K562 (cell line): ENCODE data around the gene ZNF502. TPM values are rescaled to one million over a fixed set of nuclear protein-coding genes. Genes with fewer than 3 reads are reported as not detected.

Source experiments
- ATF7 ChIP-seq: fragments of 450-650 bp; IDR thresholded peaks from 2 replicates; pipeline ENCODE4 v1.7.1; 2014; ENCODE audit warnings: mild to moderate bottlenecking, moderate library complexity
- CBX3 ChIP-seq, 2 experiments: IDR thresholded peaks; 1 replicate in 1 of 2; 2 replicates in 1 of 2; pipeline ENCODE4 v1.6.1; 2012; ENCODE audit warnings: inconsistent platforms in 2 of 2, low read length in 2 of 2, borderline replicate concordance in 1 of 2, control low read depth in 1 of 2
- EHMT2 ChIP-seq: fragments of 450-650 bp; IDR thresholded peaks from 2 replicates; pipeline ENCODE4 v1.6.1; 2018; ENCODE audit warnings: antibody characterized with exemption
- GMEB1 ChIP-seq: fragments of 250-450 bp; sonication (Bioruptor Pico); IDR thresholded peaks from 2 replicates; pipeline ENCODE4 v1.4.0; 2020; ENCODE audit warnings: mild to moderate bottlenecking
- LCOR ChIP-seq: sonication (generic); formaldehyde crosslinking; IDR thresholded peaks from 2 replicates; pipeline ENCODE4 v1.8.0; 2022; ENCODE audit warnings: mild to moderate bottlenecking, missing genetic modification reagents
- MAZ ChIP-seq, 2 experiments: fragments of 450-650 bp in 1 of 2; sonication (generic) in 1 of 2; formaldehyde crosslinking; IDR thresholded peaks in 1 of 2; conservative IDR thresholded peaks in 1 of 2; 2 replicates each; pipeline versions ENCODE4 v1.4.0 to v1.5.0; 2020; ENCODE audit warnings: mild to moderate bottlenecking in 1 of 2, missing genetic modification reagents in 1 of 2
- MCM7 ChIP-seq, 2 experiments: fragments of 450-650 bp; IDR thresholded peaks; 2 replicates each; pipeline ENCODE4 v1.6.1; 2016 to 2018
- NKRF ChIP-seq: fragments of 450-650 bp; IDR thresholded peaks from 2 replicates; pipeline ENCODE4 v1.6.1; 2016; ENCODE audit warnings: borderline replicate concordance
- POLR2AphosphoS2 ChIP-seq: IDR thresholded peaks from 2 replicates; pipeline ENCODE4 v1.6.1; 2012; ENCODE audit warnings: low read length, improper control_type of control experiment
- ZNF561 ChIP-seq: fragments of 450-650 bp; formaldehyde crosslinking; conservative IDR thresholded peaks from 2 replicates; pipeline ENCODE4 v1.4.0; 2020; ENCODE audit warnings: mild to moderate bottlenecking, moderate library complexity
- ZNF75A ChIP-seq: fragments of 450-650 bp; formaldehyde crosslinking; IDR thresholded peaks from 2 replicates; pipeline ENCODE4 v1.4.0; 2020; ENCODE audit warnings: mild to moderate bottlenecking
- polyA plus RNA-seq, 8 experiments: library from polyadenylated mRNA; depleted of rRNA in 4 of 8; stranded (reverse) in 5 of 8; unstranded in 3 of 8; fragments of >200 nt; fragmentation: Nextera tagmentation in 2 of 8; fragmentation: Illumina TruSeq in 1 of 8; extraction: Ambion mirVana in 2 of 8; extraction: Trizol in 1 of 8; gene quantifications; 2 replicates each; pipeline versions ENCODE4 v1.2.1 to v1.2.3, GENCODE V29; 2011 to 2014; ENCODE audit warnings: inconsistent platforms in 1 of 8, missing spikeins in 1 of 8
- total RNA-seq, 7 experiments: library from RNA; depleted of rRNA in 6 of 7; stranded (reverse); fragments of >200 nt in 6 of 7; fragmentation: Illumina TruSeq in 2 of 7; extraction: Trizol in 2 of 7; gene quantifications; 2 replicates each; pipeline versions ENCODE4 v1.2.1 to v1.2.3, GENCODE V29; 2011 to 2021; ENCODE audit warnings: low replicate concordance in 1 of 7
- TF ChIP-seq, protein P1 (sequence below): sonication (generic); formaldehyde crosslinking; IDR thresholded peaks from 2 replicates; pipeline ENCODE4 v1.9.0; 2022; ENCODE audit warnings: mild to moderate bottlenecking, missing genetic modification reagents
- TF ChIP-seq, protein P2 (sequence below): conservative IDR thresholded peaks from 2 replicates; pipeline ENCODE4 v1.6.1; 2011; ENCODE audit warnings: low read depth, mild to moderate bottlenecking, low read length; ENCODE audit not compliant: control insufficient read depth
- TF ChIP-seq, protein P3 (sequence below): fragments of 150-350 bp; conservative IDR thresholded peaks from 2 replicates; pipeline ENCODE4 v1.6.1; 2014; ENCODE audit warnings: low read length

The ZNF502 gene
- total and polyA plus RNA-seq, 9 of the 15 experiments (the other 6 are each of a cell fraction or from before 2014, with no cell fraction given): 0.38 to 0.98 (median 0.67) TPM

DNA sequence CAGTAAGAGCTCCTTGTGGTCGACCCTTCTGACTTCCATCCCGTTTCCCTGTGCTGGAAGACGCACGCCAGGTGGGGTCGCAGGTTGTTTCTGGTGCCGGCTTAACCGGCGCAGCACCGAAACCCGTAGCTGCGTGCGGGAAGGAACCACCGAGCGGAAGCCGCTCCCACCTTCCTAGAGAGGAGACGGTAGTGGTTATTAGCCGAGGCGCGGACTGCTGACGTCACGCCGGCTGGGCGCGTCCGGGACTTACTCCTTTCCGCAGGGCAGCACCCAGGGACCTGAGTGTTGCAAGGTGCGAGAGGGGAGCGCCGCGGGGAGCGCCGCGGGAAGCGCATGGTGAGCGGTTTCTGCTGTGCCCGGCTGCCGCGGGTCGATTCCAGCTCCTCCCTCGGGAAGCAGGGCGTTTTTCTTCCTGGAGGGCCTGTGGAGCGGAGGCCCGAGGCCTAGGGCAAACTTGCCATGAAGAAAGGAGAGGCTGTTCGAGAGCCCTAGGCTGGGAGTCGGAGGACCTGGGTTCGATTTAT lies 17.0 kb downstream of the ZNF502 start, which contains the start of gene ZNF501 (continued):
- no peak for TF ChIP-seq ZNF561 (CRISPR knock-in tag)
- no peak for TF ChIP-seq LCOR (CRISPR knock-in tag)
- TF ChIP-seq CBX3 (IDR thresholded peaks at IDR 0.05; ENCODE audit: borderline replicate concordance in 1 of 2, low read length in 2 of 2): peak in 1 of 2 experiments; percentile 86; a peak in 2 of 3 replicates
- TF ChIP-seq, protein P1, sequence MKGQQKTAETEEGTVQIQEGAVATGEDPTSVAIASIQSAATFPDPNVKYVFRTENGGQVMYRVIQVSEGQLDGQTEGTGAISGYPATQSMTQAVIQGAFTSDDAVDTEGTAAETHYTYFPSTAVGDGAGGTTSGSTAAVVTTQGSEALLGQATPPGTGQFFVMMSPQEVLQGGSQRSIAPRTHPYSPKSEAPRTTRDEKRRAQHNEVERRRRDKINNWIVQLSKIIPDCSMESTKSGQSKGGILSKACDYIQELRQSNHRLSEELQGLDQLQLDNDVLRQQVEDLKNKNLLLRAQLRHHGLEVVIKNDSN (CRISPR knock-in tag): peak; percentile 35; the same call in 1 of the 2 replicates
- TF ChIP-seq POLR2AphosphoS2: no peak
- TF ChIP-seq MAZ (CRISPR knock-in tag; conservative IDR thresholded peaks at IDR 0.05 in 1 of 2, IDR thresholded peaks at IDR 0.05 in 1 of 2): peak in 1 of 2 experiments; percentile 95
- peak; percentile 84; the same call in 1 of the 2 replicates for TF ChIP-seq EHMT2
- TF ChIP-seq MCM7 (IDR thresholded peaks at IDR 0.05): no peak
- TF ChIP-seq, protein P2, sequence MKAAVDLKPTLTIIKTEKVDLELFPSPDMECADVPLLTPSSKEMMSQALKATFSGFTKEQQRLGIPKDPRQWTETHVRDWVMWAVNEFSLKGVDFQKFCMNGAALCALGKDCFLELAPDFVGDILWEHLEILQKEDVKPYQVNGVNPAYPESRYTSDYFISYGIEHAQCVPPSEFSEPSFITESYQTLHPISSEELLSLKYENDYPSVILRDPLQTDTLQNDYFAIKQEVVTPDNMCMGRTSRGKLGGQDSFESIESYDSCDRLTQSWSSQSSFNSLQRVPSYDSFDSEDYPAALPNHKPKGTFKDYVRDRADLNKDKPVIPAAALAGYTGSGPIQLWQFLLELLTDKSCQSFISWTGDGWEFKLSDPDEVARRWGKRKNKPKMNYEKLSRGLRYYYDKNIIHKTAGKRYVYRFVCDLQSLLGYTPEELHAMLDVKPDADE: peak; percentile 73
- peak; percentile 73; the same call in 1 of the 2 replicates for TF ChIP-seq NKRF
- TF ChIP-seq GMEB1 (CRISPR knock-in tag): peak; percentile 79
- no peak for TF ChIP-seq ZNF75A (CRISPR knock-in tag)
- TF ChIP-seq, protein P3, sequence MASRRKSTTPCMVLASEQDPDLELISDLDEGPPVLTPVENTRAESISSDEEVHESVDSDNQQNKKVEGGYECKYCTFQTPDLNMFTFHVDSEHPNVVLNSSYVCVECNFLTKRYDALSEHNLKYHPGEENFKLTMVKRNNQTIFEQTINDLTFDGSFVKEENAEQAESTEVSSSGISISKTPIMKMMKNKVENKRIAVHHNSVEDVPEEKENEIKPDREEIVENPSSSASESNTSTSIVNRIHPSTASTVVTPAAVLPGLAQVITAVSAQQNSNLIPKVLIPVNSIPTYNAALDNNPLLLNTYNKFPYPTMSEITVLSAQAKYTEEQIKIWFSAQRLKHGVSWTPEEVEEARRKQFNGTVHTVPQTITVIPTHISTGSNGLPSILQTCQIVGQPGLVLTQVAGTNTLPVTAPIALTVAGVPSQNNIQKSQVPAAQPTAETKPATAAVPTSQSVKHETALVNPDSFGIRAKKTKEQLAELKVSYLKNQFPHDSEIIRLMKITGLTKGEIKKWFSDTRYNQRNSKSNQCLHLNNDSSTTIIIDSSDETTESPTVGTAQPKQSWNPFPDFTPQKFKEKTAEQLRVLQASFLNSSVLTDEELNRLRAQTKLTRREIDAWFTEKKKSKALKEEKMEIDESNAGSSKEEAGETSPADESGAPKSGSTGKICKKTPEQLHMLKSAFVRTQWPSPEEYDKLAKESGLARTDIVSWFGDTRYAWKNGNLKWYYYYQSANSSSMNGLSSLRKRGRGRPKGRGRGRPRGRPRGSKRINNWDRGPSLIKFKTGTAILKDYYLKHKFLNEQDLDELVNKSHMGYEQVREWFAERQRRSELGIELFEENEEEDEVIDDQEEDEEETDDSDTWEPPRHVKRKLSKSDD: 0 out of 2 replicates have a peak, but pooled peaks have one; percentile 64
- TF ChIP-seq ATF7: peak; percentile 91
